GM18508 (cell line): ENCODE measurements around the gene ZNF799.
"Not testable (repeated sequence)": the region's sequence is repeated elsewhere in the genome, so short reads cannot be mapped to it uniquely, and the experiment has no call there.

Experiments
- ATAC-seq: cut with Tn5 transposase; IDR thresholded peaks from one replicate; pipeline ENCODE4 v1.9.1; 2021; ENCODE audit warnings: moderate number of reproducible peaks; ENCODE audit not compliant: insufficient read depth, unreplicated experiment

The ZNF799 gene

GRCh38 chr19:12364391-12365235, 36.5 kb downstream of the ZNF799 start:
- no peak for ATAC-seq

GRCh38 chr19:12362236-12362635, 38.8 kb downstream of the ZNF799 start:
- not testable (repeated sequence) for ATAC-seq

- ATAC-seq = no peak
Measured at GRCh38 chr19:12353375-12353774, 47.7 kb downstream of the ZNF799 start.

GRCh38 chr19:12350890-12351197, 50.2 kb downstream of the ZNF799 start:
- ATAC-seq = no peak

GRCh38 chr19:12350185-12350889, 50.7 kb downstream of the ZNF799 start:
- no peak for ATAC-seq

- ATAC-seq = no peak
Measured at GRCh38 chr19:12346896-12347295, 54.2 kb downstream of the ZNF799 start.

GRCh38 chr19:12345197-12345596, 55.9 kb downstream of the ZNF799 start:
- ATAC-seq = no peak
